Subcutaneous abdominal adipose tissue (tissue), 5 donors: ENCODE measurements around the gene FZR1.
A peak's percentile ranks its signal among the peaks of the same experiment; 100 is the strongest.

ENCODE experiments used
- H3K27ac ChIP-seq: one replicate; pipeline ENCODE4 v1.7.0; 2013; ENCODE audit warnings: low read depth, mild to moderate bottlenecking, inconsistent platforms, low read length, moderate library complexity
- H3K27me3 ChIP-seq, 5 donors: one replicate each; pipeline ENCODE4 v1.7.0; 2013; ENCODE audit warnings: low read length in 5 of 5, inconsistent platforms in 1 of 5; ENCODE audit not compliant: control insufficient read depth in 5 of 5, insufficient read depth in 4 of 5
- H3K36me3 ChIP-seq, 5 donors: one replicate each; pipeline ENCODE4 v1.7.0; 2013; ENCODE audit warnings: low read length in 5 of 5; ENCODE audit not compliant: control insufficient read depth in 5 of 5, insufficient read depth in 5 of 5
- H3K4me1 ChIP-seq, 5 donors: one replicate each; pipeline ENCODE4 v1.7.0; 2013; ENCODE audit warnings: low read length in 5 of 5, mild to moderate bottlenecking in 3 of 5, moderate library complexity in 1 of 5; ENCODE audit not compliant: control insufficient read depth in 5 of 5, insufficient read depth in 5 of 5
- H3K4me3 ChIP-seq, 5 donors: one replicate each; pipeline ENCODE4 v1.7.0; 2013; ENCODE audit warnings: low read length in 5 of 5, low read depth in 1 of 5
- H3K9ac ChIP-seq, 5 donors: one replicate each; pipeline ENCODE4 v1.7.0; 2013; ENCODE audit warnings: low read length in 5 of 5, mild to moderate bottlenecking in 4 of 5, moderate library complexity in 3 of 5
- H3K9me3 ChIP-seq, 5 donors: one replicate each; pipeline ENCODE4 v1.7.0; 2013; ENCODE audit warnings: low read length in 5 of 5; ENCODE audit not compliant: control insufficient read depth in 5 of 5
- donor health status: healthy.
- donor health status: healthy.
- donor health status: healthy.
- donor health status: healthy.
- donor health status: healthy.

FZR1 gene

GRCh38 chr19:3535563-3535965 is 29.5 kb downstream of the FZR1 start:
- H3K36me3 ChIP-seq: peaks cover 0 to 70% (median 55%) of the 10 kb centered on the region in 5 donors
- H3K27ac ChIP-seq: no peak overlapping the region

GRCh38 chr19:3535981-3536380 is 29.9 kb downstream of the FZR1 start:
- peaks cover 3 to 16% (median 12%) of the 10 kb centered on the region in 5 donors for H3K4me1 ChIP-seq
- no peak overlapping the region for H3K9ac ChIP-seq
- H3K9me3 ChIP-seq: no peaks in the 10 kb centered on the region
- H3K27me3 ChIP-seq: no peaks in the 10 kb centered on the region
- H3K27ac ChIP-seq: no peak overlapping the region
- H3K4me3 ChIP-seq: peak overlapping the region in 1 of 5 donors; percentile 17
- H3K36me3 ChIP-seq: peaks cover 0 to 66% (median 51%) of the 10 kb centered on the region in 5 donors

More at GRCh38 chr19:3535563-3535965, 29.5 kb downstream of the FZR1 start:
- no peak overlapping the region for H3K9ac ChIP-seq
- peaks cover 3 to 16% (median 12%) of the 10 kb centered on the region in 5 donors for H3K4me1 ChIP-seq
- H3K4me3 ChIP-seq: no peak overlapping the region
- no peaks in the 10 kb centered on the region for H3K9me3 ChIP-seq
- no peaks in the 10 kb centered on the region for H3K27me3 ChIP-seq

DNA sequence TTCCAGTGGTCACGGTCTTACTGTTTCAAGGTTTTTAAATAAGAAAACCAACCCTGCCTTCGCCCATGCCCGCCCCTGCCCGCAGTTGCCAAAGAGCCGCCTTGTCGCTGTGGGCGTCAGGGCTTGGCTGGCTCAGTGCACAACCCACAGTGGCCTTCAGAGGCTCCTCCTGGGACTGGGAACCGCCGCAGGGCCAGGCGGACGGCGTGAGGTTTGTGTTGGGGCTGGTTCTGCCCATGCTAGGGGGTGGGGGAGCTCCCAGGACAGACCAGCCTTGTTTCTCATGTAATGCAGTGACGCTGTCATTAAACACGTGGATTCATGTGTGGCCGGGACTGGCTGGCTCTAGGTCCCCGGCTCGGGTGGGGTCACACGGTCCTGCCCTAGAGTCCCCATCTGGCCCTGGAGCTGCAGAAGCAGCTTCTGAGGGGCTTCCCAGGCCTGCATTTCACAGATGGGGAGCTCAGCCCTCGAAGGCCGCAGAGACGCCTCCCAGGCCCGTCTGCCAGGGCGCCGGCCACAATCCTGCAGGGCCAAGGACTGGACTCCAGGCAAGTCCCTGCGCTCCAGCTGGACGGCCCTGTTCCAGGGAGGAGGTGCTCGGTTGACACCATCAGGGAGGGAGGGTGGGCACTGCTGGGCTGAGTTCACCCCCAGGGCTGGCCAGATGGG is 30.5 kb downstream of the FZR1 start:
- H3K9ac ChIP-seq: peak overlapping the region in 1 of 5 donors; percentile 41
- H3K9me3 ChIP-seq: no peaks in the 10 kb centered on the region

GRCh38 chr19:3537101-3537437 is 31.0 kb downstream of the FZR1 start:
- Histone ChIP-seq H3K4me1 (peaks cover 3 to 16% (median 12%) of the 10 kb centered on the region in 5 donors), H3K9me3 (no peaks in the 10 kb centered on the region), H3K27ac (no peak overlapping the region), H3K4me3 (no peak overlapping the region), H3K27me3 (no peaks in the 10 kb centered on the region), H3K36me3 (peaks cover 0 to 55% (median 40%) of the 10 kb centered on the region in 5 donors), H3K9ac (no peak overlapping the region)

More for the DNA sequence above, 30.5 kb downstream of the FZR1 start:
- Histone ChIP-seq H3K4me1 (peaks cover 3 to 16% (median 12%) of the 10 kb centered on the region in 5 donors), H3K27ac (no peak overlapping the region), H3K27me3 (no peaks in the 10 kb centered on the region), H3K36me3 (peaks cover 0 to 60% (median 45%) of the 10 kb centered on the region in 5 donors), H3K4me3 (peak overlapping the region in 1 of 5 donors; percentile 17)

DNA sequence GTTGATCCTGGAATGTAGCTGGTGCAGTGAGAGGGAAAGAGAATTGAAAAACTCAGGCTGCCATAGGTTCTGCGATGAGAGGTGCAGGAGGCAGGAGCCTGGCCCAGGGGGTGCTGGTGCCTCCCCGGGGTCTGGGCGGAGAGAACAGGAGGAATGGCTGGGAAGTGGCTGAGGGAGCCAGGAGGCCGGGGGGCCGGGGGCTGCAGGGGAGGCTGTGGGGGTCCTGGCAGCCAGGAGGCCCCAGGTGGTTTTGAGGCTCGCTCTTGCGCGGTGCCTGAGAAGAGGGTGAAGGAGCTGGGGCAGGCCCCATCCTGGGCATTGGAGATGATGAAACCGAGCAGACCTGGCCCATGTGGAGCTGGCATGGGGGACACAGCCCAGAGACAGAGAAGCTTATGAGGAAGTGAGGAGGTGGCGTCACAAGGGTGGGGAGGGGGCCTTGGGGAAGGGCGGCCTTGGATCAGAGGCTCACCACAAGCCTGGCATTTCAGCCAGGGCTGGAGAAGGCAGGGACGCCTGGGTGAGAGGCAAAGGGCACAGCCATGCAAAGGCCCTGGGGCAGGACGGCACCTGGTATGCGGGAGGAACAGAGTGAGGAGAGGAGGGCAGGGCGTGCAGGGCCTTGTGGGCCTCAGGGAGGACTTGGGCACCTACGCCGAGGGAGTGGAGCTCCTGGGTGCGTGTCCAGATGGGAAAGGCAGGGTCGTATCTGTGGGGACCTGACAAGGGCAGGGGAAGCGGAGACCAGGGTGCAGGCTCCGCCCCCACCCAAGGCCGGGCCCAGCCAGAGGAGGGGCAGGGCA is 31.5 kb downstream of the FZR1 start:
- no peak overlapping the region for H3K4me3 ChIP-seq
- no peaks in the 10 kb centered on the region for H3K9me3 ChIP-seq
- H3K27ac ChIP-seq: no peak overlapping the region
- no peaks in the 10 kb centered on the region for H3K27me3 ChIP-seq
- H3K36me3 ChIP-seq: peaks cover 0 to 51% (median 34%) of the 10 kb centered on the region in 5 donors
- peaks cover 3 to 16% (median 12%) of the 10 kb centered on the region in 5 donors for H3K4me1 ChIP-seq
- H3K9ac ChIP-seq: no peak overlapping the region

DNA sequence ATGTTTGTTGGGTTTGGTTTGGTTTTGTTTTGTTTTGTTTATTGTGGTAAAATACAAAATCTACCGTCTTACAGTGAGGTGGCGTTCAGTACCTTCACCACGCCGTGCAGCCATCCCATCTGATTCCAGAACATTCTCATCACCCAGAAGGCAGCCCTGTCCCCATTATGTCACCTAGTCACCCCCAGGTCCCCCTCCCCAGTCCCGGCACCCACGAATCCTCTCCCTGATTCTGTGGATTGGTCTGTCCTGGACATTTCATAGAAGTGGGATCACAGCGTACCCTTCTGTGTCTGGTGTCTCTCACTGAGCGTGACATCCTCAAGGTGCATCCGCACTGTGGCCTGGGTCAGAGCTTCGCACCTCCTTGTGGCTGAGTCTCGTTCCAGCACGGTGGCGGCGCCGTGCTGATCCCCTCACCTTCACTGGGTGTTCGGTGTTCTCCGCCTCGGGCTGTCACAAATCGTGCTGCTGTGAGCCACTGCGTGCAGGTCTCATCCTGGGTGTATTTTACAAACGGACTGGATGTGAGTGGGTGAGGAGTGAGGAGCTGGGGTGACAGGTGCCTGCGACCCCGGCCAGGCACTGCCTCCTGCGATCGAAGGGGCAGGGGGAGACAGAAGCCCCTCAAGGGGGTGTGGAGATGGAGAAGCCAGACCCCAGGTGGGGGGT is 32.3 kb downstream of the FZR1 start:
- peaks cover 3 to 18% (median 12%) of the 10 kb centered on the region in 5 donors for H3K4me1 ChIP-seq
- no peak overlapping the region for H3K9ac ChIP-seq
- no peak overlapping the region for H3K4me3 ChIP-seq
- no peaks in the 10 kb centered on the region for H3K27me3 ChIP-seq
- no peak overlapping the region for H3K27ac ChIP-seq
- no peaks in the 10 kb centered on the region for H3K9me3 ChIP-seq
- peaks cover 0 to 49% (median 29%) of the 10 kb centered on the region in 5 donors for H3K36me3 ChIP-seq

- Histone ChIP-seq H3K27ac (no peak within 1 kb of the TSS), H3K36me3 (peaks cover 0 to 49% (median 24%) of the 10 kb centered on the region in 5 donors)
These were observed 33.0 kb downstream of the FZR1 start, which contains the start of gene TEKTIP1 for GRCh38 chr19:3538965-3539755. Gene TEKTIP1 (plus strand): TSS chr19:3539174. CDS start chr19:3539178, 4 bp downstream.

DNA sequence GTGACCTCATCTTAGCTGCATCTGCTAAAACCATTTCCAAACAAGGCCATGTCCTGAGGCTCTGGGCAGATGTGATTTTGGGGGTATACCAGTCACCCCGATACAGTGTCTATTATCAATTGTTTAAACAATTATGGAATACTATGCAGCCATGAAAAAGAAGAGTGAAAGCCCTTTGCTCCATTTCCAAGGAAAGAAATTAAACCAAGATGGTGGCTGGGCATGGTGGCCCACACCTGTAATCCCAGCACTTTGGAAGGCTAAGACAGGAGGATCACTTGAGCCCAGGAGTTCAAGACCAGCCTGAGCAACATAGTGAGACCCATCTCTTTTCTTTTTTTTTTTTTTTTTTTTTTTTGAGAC is 33.6 kb downstream of the FZR1 start:
- Histone ChIP-seq H3K27ac (no peak overlapping the region), H3K4me3 (no peak overlapping the region), H3K9ac (no peak overlapping the region), H3K4me1 (peaks cover 3 to 18% (median 12%) of the 10 kb centered on the region in 5 donors), H3K27me3 (no peaks in the 10 kb centered on the region), H3K36me3 (peaks cover 0 to 49% (median 21%) of the 10 kb centered on the region in 5 donors), H3K9me3 (no peaks in the 10 kb centered on the region)

More at GRCh38 chr19:3538965-3539755, 33.0 kb downstream of the FZR1 start, which contains the start of gene TEKTIP1:
- no peaks in the 10 kb centered on the region for H3K9me3 ChIP-seq
- H3K4me3 ChIP-seq: no peak within 1 kb of the TSS
- peaks cover 3 to 18% (median 12%) of the 10 kb centered on the region in 5 donors for H3K4me1 ChIP-seq
- H3K27me3 ChIP-seq: no peaks in the 10 kb centered on the region
- H3K9ac ChIP-seq: no peak within 1 kb of the TSS
